K562 (cell line): Measurements from ENCODE around the gene KCNC3. TPM values are rescaled to one million over a fixed set of nuclear protein-coding genes. Genes with fewer than 3 reads are reported as not detected.

Experiments used
- CHD4 ChIP-seq: fragments of 200-600 bp; sonication (generic); IDR thresholded peaks from 3 replicates; pipeline ENCODE4 v1.6.1; 2012; ENCODE audit warnings: low read depth, mild to moderate bottlenecking, mixed read lengths, low read length, inconsistent platforms; ENCODE audit not compliant: insufficient read depth, insufficient replicate concordance, poor library complexity, severe bottlenecking
- CREM ChIP-seq: IDR thresholded peaks from 2 replicates; pipeline ENCODE4 v1.6.1; 2014; ENCODE audit warnings: antibody characterized with exemption, low read depth
- ETS2 ChIP-seq: IDR thresholded peaks from 2 replicates; pipeline ENCODE4 v1.6.1; 2016; ENCODE audit warnings: borderline replicate concordance, missing genetic modification characterization, mild to moderate bottlenecking, moderate library complexity, missing compliant biosample characterization; ENCODE audit not compliant: poor library complexity, severe bottlenecking
- NBN ChIP-seq: fragments of 450-650 bp; IDR thresholded peaks from 2 replicates; pipeline ENCODE4 v1.6.1; 2016; ENCODE audit warnings: low read depth, mild to moderate bottlenecking
- SNIP1 ChIP-seq: fragments of 450-650 bp; IDR thresholded peaks from 2 replicates; pipeline ENCODE4 v1.7.1; 2017; ENCODE audit warnings: low read depth, mild to moderate bottlenecking
- ZNF175 ChIP-seq: fragments of 200-800 bp; sonication (Bioruptor generic); IDR thresholded peaks from 2 replicates; pipeline ENCODE4 v1.6.1; 2016; ENCODE audit warnings: low read depth, mild to moderate bottlenecking, missing genetic modification characterization, missing compliant biosample characterization
- ZNF224 ChIP-seq: sonication (generic); formaldehyde crosslinking; IDR thresholded peaks from 2 replicates; pipeline ENCODE4 v1.8.0; 2022; ENCODE audit warnings: mild to moderate bottlenecking, missing genetic modification reagents
- ZNF311 ChIP-seq: fragments of 250-450 bp; sonication (Bioruptor Pico); IDR thresholded peaks from 2 replicates; pipeline ENCODE4 v1.4.0; 2020; ENCODE audit warnings: mild to moderate bottlenecking, moderate library complexity
- ZNF41 ChIP-seq: fragments of 250-450 bp; sonication (Bioruptor Pico); conservative IDR thresholded peaks from 2 replicates; pipeline ENCODE4 v1.4.0; 2020; ENCODE audit warnings: mild to moderate bottlenecking
- ZNF444 ChIP-seq: fragments of 250-450 bp; sonication (Bioruptor Pico); IDR thresholded peaks from 2 replicates; pipeline ENCODE4 v1.4.0; 2020; ENCODE audit warnings: mild to moderate bottlenecking, moderate library complexity
- ZNF695 ChIP-seq: fragments of 450-650 bp; formaldehyde crosslinking; IDR thresholded peaks from 2 replicates; pipeline ENCODE4 v1.4.0; 2020; ENCODE audit warnings: mild to moderate bottlenecking, moderate library complexity
- polyA plus RNA-seq, 8 experiments: library from polyadenylated mRNA; depleted of rRNA in 4 of 8; stranded (reverse) in 5 of 8; unstranded in 3 of 8; fragments of >200 nt; fragmentation: Nextera tagmentation in 2 of 8; fragmentation: Illumina TruSeq in 1 of 8; extraction: Ambion mirVana in 2 of 8; extraction: Trizol in 1 of 8; gene quantifications; 2 replicates each; pipeline versions ENCODE4 v1.2.1 to v1.2.3, GENCODE V29; 2011 to 2014; ENCODE audit warnings: inconsistent platforms in 1 of 8, missing spikeins in 1 of 8
- total RNA-seq, 7 experiments: library from RNA; depleted of rRNA in 6 of 7; stranded (reverse); fragments of >200 nt in 6 of 7; fragmentation: Illumina TruSeq in 2 of 7; extraction: Trizol in 2 of 7; gene quantifications; 2 replicates each; pipeline versions ENCODE4 v1.2.1 to v1.2.3, GENCODE V29; 2011 to 2021; ENCODE audit warnings: low replicate concordance in 1 of 7
- TF ChIP-seq, protein P1 (sequence below), 2 experiments: fragments of 450-650 bp; IDR thresholded peaks; 2 replicates each; pipeline ENCODE4 v1.6.1; 2016; ENCODE audit warnings: mild to moderate bottlenecking in 2 of 2, borderline replicate concordance in 1 of 2, low read depth in 1 of 2, moderate library complexity in 1 of 2
- TF ChIP-seq, protein P2 (sequence below): fragments of 250-450 bp; sonication (Bioruptor Pico); IDR thresholded peaks from 2 replicates; pipeline ENCODE4 v1.5.0; 2020; ENCODE audit warnings: mild to moderate bottlenecking
- TF ChIP-seq, protein P3 (sequence below), 2 experiments: fragments of 450-650 bp; IDR thresholded peaks; 2 replicates each; pipeline ENCODE4 v1.6.1; 2018; ENCODE audit warnings: mild to moderate bottlenecking in 2 of 2, low read depth in 1 of 2; ENCODE audit not compliant: partially characterized antibody in 2 of 2

Gene KCNC3
- total and polyA plus RNA-seq, 9 of the 15 experiments (the other 6 are each of a cell fraction or from before 2014, with no cell fraction given), result 0.03 to 26.2 (median 2.0) TPM

DNA sequence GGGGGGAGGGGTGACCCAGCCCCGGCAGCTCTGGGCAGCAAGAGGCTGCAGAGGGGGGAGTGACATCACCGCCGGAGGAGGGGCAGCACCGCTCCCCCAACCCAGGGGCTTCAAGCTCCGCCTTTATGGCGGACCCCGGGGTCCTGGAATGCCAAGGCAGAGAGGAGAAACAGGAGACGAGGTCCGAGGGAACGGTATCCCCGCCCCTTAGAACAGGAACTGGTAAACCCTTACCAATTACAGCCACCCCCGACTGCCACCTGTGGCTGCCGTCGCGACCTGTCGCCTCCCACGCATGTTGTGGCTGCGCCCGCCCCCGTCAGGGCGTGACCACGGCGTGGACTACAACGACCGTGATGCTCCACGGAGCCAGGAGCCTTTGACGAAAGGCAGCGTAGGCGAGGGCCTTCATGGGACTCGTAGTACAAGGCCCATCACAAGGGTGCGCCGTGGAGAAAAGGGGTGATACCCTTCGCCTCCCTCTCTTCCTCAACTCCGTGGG is 4.1 kb upstream of the KCNC3 start (continued):
- TF ChIP-seq, protein P1, sequence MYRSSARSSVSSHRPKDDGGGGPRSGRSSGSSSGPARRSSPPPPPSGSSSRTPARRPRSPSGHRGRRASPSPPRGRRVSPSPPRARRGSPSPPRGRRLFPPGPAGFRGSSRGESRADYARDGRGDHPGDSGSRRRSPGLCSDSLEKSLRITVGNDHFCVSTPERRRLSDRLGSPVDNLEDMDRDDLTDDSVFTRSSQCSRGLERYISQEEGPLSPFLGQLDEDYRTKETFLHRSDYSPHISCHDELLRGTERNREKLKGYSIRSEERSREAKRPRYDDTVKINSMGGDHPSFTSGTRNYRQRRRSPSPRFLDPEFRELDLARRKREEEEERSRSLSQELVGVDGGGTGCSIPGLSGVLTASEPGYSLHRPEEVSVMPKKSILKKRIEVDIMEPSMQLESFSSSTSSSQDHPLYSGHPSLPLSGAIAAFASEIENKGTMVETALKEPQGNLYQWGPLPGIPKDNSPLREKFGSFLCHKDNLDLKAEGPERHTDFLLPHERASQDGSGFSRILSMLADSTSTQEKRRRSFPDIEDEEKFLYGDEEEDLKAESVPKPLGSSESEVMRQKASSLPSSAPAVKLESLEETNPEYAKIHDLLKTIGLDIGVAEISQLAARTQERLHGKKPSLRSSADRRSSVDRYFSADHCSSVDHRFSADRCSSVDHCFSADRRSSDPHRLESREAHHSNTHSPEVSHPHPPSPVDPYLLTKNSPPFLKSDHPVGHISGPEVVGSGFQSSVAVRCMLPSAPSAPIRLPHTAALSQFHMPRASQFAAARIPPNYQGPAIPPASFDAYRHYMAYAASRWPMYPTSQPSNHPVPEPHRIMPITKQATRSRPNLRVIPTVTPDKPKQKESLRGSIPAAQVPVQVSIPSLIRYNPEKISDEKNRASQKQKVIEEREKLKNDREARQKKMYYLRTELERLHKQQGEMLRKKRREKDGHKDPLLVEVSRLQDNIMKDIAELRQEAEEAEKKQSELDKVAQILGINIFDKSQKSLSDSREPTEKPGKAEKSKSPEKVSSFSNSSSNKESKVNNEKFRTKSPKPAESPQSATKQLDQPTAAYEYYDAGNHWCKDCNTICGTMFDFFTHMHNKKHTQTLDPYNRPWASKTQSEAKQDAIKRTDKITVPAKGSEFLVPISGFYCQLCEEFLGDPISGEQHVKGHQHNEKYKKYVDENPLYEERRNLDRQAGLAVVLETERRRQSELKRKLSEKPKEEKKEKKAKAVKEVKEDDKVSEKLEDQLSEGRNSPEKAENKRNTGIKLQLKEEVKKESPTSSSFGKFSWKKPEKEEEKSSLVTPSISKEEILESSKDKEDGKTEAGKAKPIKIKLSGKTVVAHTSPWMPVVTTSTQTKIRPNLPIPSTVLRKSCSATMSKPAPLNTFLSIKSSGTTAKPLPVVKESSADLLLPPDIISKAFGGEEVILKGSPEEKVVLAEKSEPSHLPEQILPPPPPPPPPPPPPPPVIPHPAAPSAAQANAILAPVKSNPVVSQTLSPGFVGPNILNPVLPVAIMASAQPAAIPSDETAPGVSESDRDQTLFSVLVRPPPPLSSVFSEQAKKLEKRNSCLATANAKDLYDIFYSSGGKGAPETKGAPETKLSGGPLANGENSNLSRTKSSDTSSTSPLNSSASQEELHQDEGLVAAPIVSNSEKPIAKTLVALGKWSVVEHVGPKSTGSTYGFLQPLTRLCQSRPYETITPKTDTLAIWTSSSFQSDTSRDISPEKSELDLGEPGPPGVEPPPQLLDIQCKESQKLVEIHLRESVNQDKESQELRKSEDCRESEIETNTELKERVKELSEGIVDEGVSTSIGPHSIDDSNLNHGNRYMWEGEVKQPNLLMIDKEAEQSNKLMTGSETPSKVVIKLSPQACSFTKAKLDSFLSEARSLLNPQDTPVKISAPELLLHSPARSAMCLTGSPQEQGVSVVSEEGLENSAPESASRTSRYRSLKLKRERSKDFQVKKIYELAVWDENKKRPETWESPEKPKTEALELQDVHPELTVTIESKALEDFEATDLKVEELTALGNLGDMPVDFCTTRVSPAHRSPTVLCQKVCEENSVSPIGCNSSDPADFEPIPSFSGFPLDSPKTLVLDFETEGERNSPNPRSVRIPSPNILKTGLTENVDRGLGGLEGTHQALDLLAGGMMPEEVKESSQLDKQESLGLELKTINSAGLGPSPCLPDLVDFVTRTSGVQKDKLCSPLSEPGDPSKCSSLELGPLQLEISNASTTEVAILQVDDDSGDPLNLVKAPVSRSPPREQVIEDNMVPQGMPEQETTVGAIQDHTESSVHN (IDR thresholded peaks at IDR 0.05; ENCODE audit: borderline replicate concordance in 1 of 2, low read depth in 1 of 2), result no peak
- TF ChIP-seq SNIP1, result no peak
- no peak for TF ChIP-seq ETS2 (tag)
- TF ChIP-seq, protein P2, sequence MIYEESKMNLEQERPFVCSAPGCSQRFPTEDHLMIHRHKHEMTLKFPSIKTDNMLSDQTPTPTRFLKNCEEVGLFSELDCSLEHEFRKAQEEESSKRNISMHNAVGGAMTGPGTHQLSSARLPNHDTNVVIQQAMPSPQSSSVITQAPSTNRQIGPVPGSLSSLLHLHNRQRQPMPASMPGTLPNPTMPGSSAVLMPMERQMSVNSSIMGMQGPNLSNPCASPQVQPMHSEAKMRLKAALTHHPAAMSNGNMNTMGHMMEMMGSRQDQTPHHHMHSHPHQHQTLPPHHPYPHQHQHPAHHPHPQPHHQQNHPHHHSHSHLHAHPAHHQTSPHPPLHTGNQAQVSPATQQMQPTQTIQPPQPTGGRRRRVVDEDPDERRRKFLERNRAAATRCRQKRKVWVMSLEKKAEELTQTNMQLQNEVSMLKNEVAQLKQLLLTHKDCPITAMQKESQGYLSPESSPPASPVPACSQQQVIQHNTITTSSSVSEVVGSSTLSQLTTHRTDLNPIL, result no peak
- TF ChIP-seq CHD4, result peak; percentile 82
- no peak for TF ChIP-seq NBN
- no peak for TF ChIP-seq ZNF444 (CRISPR knock-in tag)
- TF ChIP-seq ZNF311 (CRISPR knock-in tag), result no peak
- no peak for TF ChIP-seq ZNF695 (CRISPR knock-in tag)
- TF ChIP-seq, protein P3, sequence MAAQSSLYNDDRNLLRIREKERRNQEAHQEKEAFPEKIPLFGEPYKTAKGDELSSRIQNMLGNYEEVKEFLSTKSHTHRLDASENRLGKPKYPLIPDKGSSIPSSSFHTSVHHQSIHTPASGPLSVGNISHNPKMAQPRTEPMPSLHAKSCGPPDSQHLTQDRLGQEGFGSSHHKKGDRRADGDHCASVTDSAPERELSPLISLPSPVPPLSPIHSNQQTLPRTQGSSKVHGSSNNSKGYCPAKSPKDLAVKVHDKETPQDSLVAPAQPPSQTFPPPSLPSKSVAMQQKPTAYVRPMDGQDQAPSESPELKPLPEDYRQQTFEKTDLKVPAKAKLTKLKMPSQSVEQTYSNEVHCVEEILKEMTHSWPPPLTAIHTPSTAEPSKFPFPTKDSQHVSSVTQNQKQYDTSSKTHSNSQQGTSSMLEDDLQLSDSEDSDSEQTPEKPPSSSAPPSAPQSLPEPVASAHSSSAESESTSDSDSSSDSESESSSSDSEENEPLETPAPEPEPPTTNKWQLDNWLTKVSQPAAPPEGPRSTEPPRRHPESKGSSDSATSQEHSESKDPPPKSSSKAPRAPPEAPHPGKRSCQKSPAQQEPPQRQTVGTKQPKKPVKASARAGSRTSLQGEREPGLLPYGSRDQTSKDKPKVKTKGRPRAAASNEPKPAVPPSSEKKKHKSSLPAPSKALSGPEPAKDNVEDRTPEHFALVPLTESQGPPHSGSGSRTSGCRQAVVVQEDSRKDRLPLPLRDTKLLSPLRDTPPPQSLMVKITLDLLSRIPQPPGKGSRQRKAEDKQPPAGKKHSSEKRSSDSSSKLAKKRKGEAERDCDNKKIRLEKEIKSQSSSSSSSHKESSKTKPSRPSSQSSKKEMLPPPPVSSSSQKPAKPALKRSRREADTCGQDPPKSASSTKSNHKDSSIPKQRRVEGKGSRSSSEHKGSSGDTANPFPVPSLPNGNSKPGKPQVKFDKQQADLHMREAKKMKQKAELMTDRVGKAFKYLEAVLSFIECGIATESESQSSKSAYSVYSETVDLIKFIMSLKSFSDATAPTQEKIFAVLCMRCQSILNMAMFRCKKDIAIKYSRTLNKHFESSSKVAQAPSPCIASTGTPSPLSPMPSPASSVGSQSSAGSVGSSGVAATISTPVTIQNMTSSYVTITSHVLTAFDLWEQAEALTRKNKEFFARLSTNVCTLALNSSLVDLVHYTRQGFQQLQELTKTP (IDR thresholded peaks at IDR 0.05; ENCODE audit: low read depth in 1 of 2, partially characterized antibody in 2 of 2), result peak; percentile 25 to 99
- peak; percentile 95 for TF ChIP-seq CREM
- no peak for TF ChIP-seq ZNF224 (CRISPR knock-in tag)
- no peak for TF ChIP-seq ZNF41 (CRISPR knock-in tag)
- TF ChIP-seq ZNF175, result no peak
